T47D (cell line): Measurements from ENCODE around the gene SGTA.
"Not testable (repeated sequence)": the region's sequence is repeated elsewhere in the genome, so short reads cannot be mapped to it uniquely, and the experiment has no call there.

ENCODE experiments used
- DNase-seq, 2 experiments: peaks; one replicate each; pipeline versions ENCODE4 v3.0.0 to v3.0.0-alpha.2; 2011 to 2012; ENCODE audit warnings: low read depth in 1 of 2, low spot score in 1 of 2
- JUND ChIP-seq: IDR thresholded peaks from 2 replicates; pipeline ENCODE4 v1.6.1; 2012; ENCODE audit warnings: low read depth
- in situ Hi-C: cut with HindIII; loops from 2 replicates; pipeline ENCODE4 v1.10.0; 2016; ENCODE audit warnings: low sequenced_read_pairs, low pct_unique_long_range_greater_than_20kb

The SGTA gene

GRCh38 chr19:2717638-2718541 is 65.2 kb downstream of the SGTA start:
- TF ChIP-seq JUND, result no peak
- in situ Hi-C loops, result no loop called here
- DNase-seq, result no peak

- TF ChIP-seq JUND, result no peak
- in situ Hi-C loops, result no loop called here
- DNase-seq, result no peak
Observed at GRCh38 chr19:2716722-2717637, 66.1 kb downstream of the SGTA start.

GRCh38 chr19:2716275-2716650 is 66.8 kb downstream of the SGTA start:
- in situ Hi-C loops, result no loop called here
- DNase-seq, result no peak
- no peak for TF ChIP-seq JUND

- in situ Hi-C loops, result no loop called here
- TF ChIP-seq JUND, result no peak
- no peak for DNase-seq
Observed at GRCh38 chr19:2715470-2716274, 67.4 kb downstream of the SGTA start.

- in situ Hi-C loops, result no loop called here
- no peak for DNase-seq
- TF ChIP-seq JUND, result no peak
Observed at GRCh38 chr19:2714531-2715269, 68.4 kb downstream of the SGTA start.

GRCh38 chr19:2714102-2714501 is 69.0 kb downstream of the SGTA start:
- DNase-seq, in situ Hi-C loops: not testable (repeated sequence)

GRCh38 chr19:2713170-2713569 is 69.9 kb downstream of the SGTA start:
- in situ Hi-C loops, result not testable (repeated sequence)

GRCh38 chr19:2711875-2712205 is 71.2 kb downstream of the SGTA start:
- DNase-seq, result no peak
- TF ChIP-seq JUND, result no peak
- in situ Hi-C loops, result no loop called here

More at GRCh38 chr19:2713170-2713569, 69.9 kb downstream of the SGTA start:
- not testable (repeated sequence) for DNase-seq

GRCh38 chr19:2711172-2711874 is 71.8 kb downstream of the SGTA start:
- no peak for TF ChIP-seq JUND
- in situ Hi-C loops, result no loop called here
- no peak for DNase-seq

GRCh38 chr19:2706251-2706650 is 76.8 kb downstream of the SGTA start:
- no peak for DNase-seq
- in situ Hi-C loops, result no loop called here
- TF ChIP-seq JUND, result no peak
